ENCODE results near the gene FGD6.

FGD6 gene

GRCh38 chr12:95131589-95132340, 85.5 kb downstream of the FGD6 start:
- in situ Hi-C loops (cut with HindIII; ENCODE audit: low sequenced_read_pairs) = no loop called here

DNA sequence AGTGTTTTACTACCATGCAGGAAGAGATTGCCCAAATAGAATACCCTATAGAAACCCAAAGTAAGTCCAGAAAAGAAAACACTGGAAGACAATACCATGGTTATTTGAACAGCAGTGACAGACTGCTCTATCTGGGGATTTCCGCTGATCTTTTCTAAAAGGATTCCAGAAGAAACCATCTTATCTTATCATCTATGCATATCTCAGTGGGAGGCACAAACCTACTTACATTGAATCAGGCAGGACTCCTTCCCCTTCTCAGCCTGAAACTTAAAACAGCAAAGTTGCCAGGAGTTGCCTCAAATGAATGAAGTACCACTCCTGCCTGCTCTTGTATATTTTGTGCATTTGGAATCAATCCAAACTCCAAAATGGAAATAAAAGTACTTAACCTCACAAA, 87.2 kb downstream of the FGD6 start:
- in situ Hi-C loops (cut with HindIII; ENCODE audit: low sequenced_read_pairs) = no loop called here

DNA sequence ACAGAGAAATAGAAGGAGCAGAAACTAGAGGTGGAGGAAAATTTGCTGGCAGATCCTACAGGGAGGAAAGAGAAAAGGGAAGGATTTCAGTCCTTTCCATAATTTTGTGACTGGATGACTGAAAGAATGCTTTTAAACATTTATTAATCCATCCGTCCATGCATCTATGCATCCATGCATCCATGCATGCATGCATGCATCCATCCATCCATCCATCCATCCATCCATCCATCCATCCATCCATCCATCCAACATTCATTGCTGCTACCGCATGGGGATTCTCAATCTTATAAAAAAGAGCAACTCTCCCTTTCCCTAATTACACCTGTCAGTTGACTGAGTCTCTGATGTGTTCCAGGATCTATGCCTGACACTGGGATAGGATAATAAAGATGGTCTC, 88.2 kb downstream of the FGD6 start:
- in situ Hi-C loops (cut with HindIII; ENCODE audit: low sequenced_read_pairs) = no loop called here

GRCh38 chr12:95126736-95127135, 90.5 kb downstream of the FGD6 start:
- in situ Hi-C loops (cut with HindIII; ENCODE audit: low sequenced_read_pairs) = no loop called here

DNA sequence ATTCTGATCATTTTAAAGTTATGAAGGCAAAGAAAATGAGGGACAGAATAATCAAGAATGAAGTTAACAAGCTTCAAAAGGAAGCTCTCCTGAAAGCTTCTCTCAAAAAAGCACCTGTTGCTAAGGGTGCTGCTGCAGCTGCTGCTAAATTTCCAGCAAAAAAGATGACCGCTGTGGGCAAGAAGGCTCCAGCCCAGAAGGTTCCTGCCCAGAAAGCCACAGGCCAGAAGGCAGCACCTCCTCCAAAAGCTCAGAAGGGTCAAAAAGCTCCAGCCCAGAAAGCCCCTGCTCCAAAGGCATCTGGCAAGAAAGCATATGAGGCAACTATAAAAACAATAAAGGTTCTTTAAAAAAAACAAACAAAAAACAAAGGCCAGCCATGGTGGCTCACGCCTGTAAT, 91.2 kb downstream of the FGD6 start:
- in situ Hi-C loops (cut with HindIII; ENCODE audit: low sequenced_read_pairs) = no loop called here

- in situ Hi-C loops (cut with HindIII; ENCODE audit: low sequenced_read_pairs) = loop anchor here (25.0 kb wide), 1 partner anchor 413 kb away; no protein-coding TSS in a partner anchor
Measured at GRCh38 chr12:95124106-95124505, 93.2 kb downstream of the FGD6 start.

- in situ Hi-C loops (cut with HindIII; ENCODE audit: low sequenced_read_pairs) = loop anchor here (25.0 kb wide), 1 partner anchor 419 kb away; no protein-coding TSS in a partner anchor
Measured at GRCh38 chr12:95118788-95119179, 98.5 kb downstream of the FGD6 start.

- in situ Hi-C loops (cut with HindIII; ENCODE audit: low sequenced_read_pairs) = loop anchor here (25.0 kb wide), 1 partner anchor 419 kb away; no protein-coding TSS in a partner anchor
Measured at GRCh38 chr12:95118138-95118787, 99.0 kb downstream of the FGD6 start.

- in situ Hi-C loops (cut with HindIII; ENCODE audit: low sequenced_read_pairs) = loop anchor here (25.0 kb wide), 1 partner anchor 420 kb away; no protein-coding TSS in a partner anchor
Measured at GRCh38 chr12:95117178-95117599, 100.1 kb downstream of the FGD6 start.

DNA sequence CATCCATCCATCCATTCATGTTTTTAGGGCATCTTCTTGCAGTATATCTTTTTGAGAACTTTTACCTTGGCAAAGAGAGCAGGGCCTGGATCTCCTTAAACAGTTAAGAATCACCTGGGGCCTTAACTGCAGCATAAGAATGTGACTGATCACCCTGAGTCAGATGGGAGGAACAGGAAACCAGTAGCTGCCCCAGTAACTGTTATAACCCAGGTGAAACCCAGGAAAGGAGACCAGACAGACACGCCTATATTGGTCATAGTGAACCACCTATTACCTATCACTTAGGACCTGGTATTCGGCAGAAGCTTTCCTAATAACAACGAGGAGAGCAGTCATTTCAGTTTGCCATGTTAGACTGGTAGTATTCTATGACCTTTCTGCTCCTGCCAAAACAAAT, 100.5 kb downstream of the FGD6 start:
- in situ Hi-C loops (cut with HindIII; ENCODE audit: low sequenced_read_pairs) = loop anchor here (25.0 kb wide), 1 partner anchor 421 kb away; no protein-coding TSS in a partner anchor

- in situ Hi-C loops (cut with HindIII; ENCODE audit: low sequenced_read_pairs) = loop anchor here (25.0 kb wide), 1 partner anchor 421 kb away; no protein-coding TSS in a partner anchor
Measured at GRCh38 chr12:95116341-95116740, 100.9 kb downstream of the FGD6 start.

DNA sequence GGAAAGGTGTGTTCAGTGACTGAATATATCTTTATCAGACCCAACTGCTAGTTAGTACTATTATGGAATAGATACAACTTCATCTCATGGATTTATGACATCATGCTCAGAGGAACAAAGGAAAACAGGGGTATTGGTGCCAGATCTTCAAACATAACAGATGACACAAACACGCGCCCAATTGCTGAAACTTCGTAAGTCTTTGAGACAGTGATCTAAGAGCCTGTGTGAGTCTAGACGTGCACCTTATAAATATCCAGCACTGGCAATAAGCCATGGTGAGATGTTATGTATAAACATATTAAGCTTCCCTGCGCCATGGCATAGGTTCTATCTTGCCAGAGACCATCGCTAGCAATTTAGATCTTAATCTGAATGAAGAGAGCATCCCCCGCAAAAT, 101.6 kb downstream of the FGD6 start:
- in situ Hi-C loops (cut with HindIII; ENCODE audit: low sequenced_read_pairs) = loop anchor here (25.0 kb wide), 1 partner anchor 422 kb away; no protein-coding TSS in a partner anchor

GRCh38 chr12:95114766-95115405, 102.4 kb downstream of the FGD6 start:
- in situ Hi-C loops (cut with HindIII; ENCODE audit: low sequenced_read_pairs) = loop anchor here (25.0 kb wide), 1 partner anchor 422 kb away; no protein-coding TSS in a partner anchor

GRCh38 chr12:95107362-95107761, 109.9 kb downstream of the FGD6 start:
- in situ Hi-C loops (cut with HindIII; ENCODE audit: low sequenced_read_pairs) = loop anchor here (25.0 kb wide), 1 partner anchor 430 kb away; no protein-coding TSS in a partner anchor

DNA sequence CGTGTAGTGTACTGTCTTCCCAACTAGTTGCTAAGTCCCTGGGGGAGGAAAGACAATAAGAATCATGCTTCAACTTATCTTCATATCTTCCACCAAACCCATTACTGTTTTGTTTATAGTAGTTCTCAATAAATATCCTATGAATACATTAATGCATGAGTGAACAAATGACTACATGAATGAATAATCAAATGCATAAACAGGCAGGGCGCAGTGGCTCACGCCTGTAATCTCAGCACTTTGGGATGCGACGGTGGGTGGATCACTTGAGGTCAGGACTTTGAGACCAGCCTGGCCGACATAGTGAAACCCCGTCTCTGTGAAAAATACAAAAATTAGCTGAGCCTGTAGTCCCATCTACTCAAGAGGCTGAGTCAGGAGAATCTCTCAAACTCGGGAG, 111.7 kb downstream of the FGD6 start:
- in situ Hi-C loops (cut with HindIII; ENCODE audit: low sequenced_read_pairs) = loop anchor here (25.0 kb wide), 1 partner anchor 432 kb away; no protein-coding TSS in a partner anchor

- in situ Hi-C loops (cut with HindIII; ENCODE audit: low sequenced_read_pairs) = loop anchor here (25.0 kb wide), 1 partner anchor 432 kb away; no protein-coding TSS in a partner anchor
Measured at GRCh38 chr12:95104919-95105452, 112.3 kb downstream of the FGD6 start.

GRCh38 chr12:95102916-95103671, 114.2 kb downstream of the FGD6 start:
- in situ Hi-C loops (cut with HindIII; ENCODE audit: low sequenced_read_pairs) = loop anchor here (25.0 kb wide), 1 partner anchor 434 kb away; no protein-coding TSS in a partner anchor

DNA sequence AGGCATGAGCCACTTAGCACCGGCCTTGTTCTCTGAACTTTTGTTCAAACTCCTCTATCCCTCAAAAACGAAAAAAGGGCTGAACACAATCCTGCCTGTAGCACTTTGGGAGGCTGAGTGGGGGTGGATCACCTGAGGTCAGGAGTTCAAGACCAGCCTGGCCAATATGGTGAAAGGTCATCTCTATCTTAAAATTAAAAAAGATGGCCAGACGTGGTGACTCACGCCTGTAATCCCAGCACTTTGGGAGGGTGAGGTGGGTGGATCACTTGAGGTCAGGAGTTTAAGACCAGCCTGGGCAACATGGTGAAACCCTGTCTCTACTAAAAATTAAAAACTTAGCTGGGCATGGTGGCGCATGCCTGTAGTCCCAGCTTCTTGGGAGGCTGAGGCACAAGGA, 115.3 kb downstream of the FGD6 start:
- in situ Hi-C loops (cut with HindIII; ENCODE audit: low sequenced_read_pairs) = loop anchor here (25.0 kb wide), 1 partner anchor 435 kb away; no protein-coding TSS in a partner anchor

- in situ Hi-C loops (cut with HindIII; ENCODE audit: low sequenced_read_pairs) = loop anchor here (25.0 kb wide), 1 partner anchor 437 kb away; no protein-coding TSS in a partner anchor
Measured at GRCh38 chr12:95100264-95101190, 116.7 kb downstream of the FGD6 start.

All from DLD1 (cell line).